Endodermal cell (in vitro differentiated cells): ENCODE data around the gene IGLL5. TPM values are rescaled to one million over a fixed set of nuclear protein-coding genes. Genes with fewer than 3 reads are reported as not detected.

Source experiments
- DNase-seq: peaks from one replicate; pipeline ENCODE4 v3.0.0-alpha.2; 2017
- H3K27ac ChIP-seq: 2 replicates; pipeline ENCODE4 v1.5.1; 2013; ENCODE audit warnings: mild to moderate bottlenecking, low read depth, low read length, moderate library complexity
- H3K27me3 ChIP-seq: 2 replicates; pipeline ENCODE4 v1.6.1; 2013; ENCODE audit warnings: mild to moderate bottlenecking, low read length, moderate library complexity; ENCODE audit not compliant: insufficient read depth, control insufficient read depth, poor library complexity, severe bottlenecking
- H3K36me3 ChIP-seq: 2 replicates; pipeline ENCODE4 v1.7.0; 2013; ENCODE audit warnings: mild to moderate bottlenecking, low read length, moderate library complexity; ENCODE audit not compliant: control insufficient read depth, insufficient read depth
- H3K4me1 ChIP-seq: one replicate; pipeline ENCODE4 v1.7.0; 2013; ENCODE audit warnings: low read length; ENCODE audit not compliant: control insufficient read depth, insufficient read depth
- H3K4me3 ChIP-seq: 2 replicates; pipeline ENCODE4 v1.5.1; 2013; ENCODE audit warnings: mild to moderate bottlenecking, low read length, moderate library complexity
- H3K9ac ChIP-seq: 2 replicates; pipeline ENCODE4 v1.6.1; 2013; ENCODE audit warnings: mild to moderate bottlenecking, low read length, moderate library complexity; ENCODE audit not compliant: poor library complexity, severe bottlenecking; ENCODE audit errors: extremely low read depth
- H3K9me3 ChIP-seq: 2 replicates; pipeline ENCODE4 v1.6.1; 2013; ENCODE audit warnings: mild to moderate bottlenecking, low read length, moderate library complexity; ENCODE audit not compliant: control insufficient read depth
- H3K27ac Mint-ChIP-seq: 2 replicates; pipeline ENCODE4 v1.8.0; 2020; ENCODE audit warnings: mixed read lengths
- H3K27me3 Mint-ChIP-seq: 2 replicates; pipeline ENCODE4 v1.8.0; 2021; ENCODE audit warnings: mild to moderate bottlenecking, mixed read lengths; ENCODE audit not compliant: insufficient read depth
- H3K36me3 Mint-ChIP-seq: 2 replicates; pipeline ENCODE4 v1.8.0; 2020; ENCODE audit warnings: low read depth, mixed read lengths
- H3K4me1 Mint-ChIP-seq: 2 replicates; pipeline ENCODE4 v1.8.0; 2020; ENCODE audit warnings: mixed read lengths
- H3K4me3 Mint-ChIP-seq: 2 replicates; pipeline ENCODE4 v1.8.0; 2020; ENCODE audit warnings: mild to moderate bottlenecking, moderate library complexity, mixed read lengths
- H3K9me3 Mint-ChIP-seq: 2 replicates; pipeline ENCODE4 v1.8.0; 2020; ENCODE audit warnings: mild to moderate bottlenecking, mixed read lengths
- CTCF ChIP-seq: fragments of 200-600 bp; sonication (generic); conservative IDR thresholded peaks from 2 replicates; pipeline ENCODE4 v1.5.0; 2021; ENCODE audit warnings: antibody characterized with exemption, mild to moderate bottlenecking
- WGBS, 2 experiments: methylation state at CpG; one replicate each; pipeline versions ENCODE4 v1.1.5 to v1.1.7; 2013; ENCODE audit warnings: missing lambda C conversion rate in 2 of 2, mixed read lengths in 1 of 2; ENCODE audit not compliant: insufficient coverage in 1 of 2, insufficient read length in 1 of 2; 5-methylcytosine and 5-hydroxymethylcytosine counted together
- total RNA-seq, 2 donors: library from RNA; stranded (reverse); fragmentation: NEBNext Ultra II Directional in 1 of 2; extraction: Animal tissue kit (Norgen Biotek cat#: 25700) in 1 of 2; gene quantifications; 2 replicates in 1 of 2; 3 replicates in 1 of 2; pipeline ENCODE4 v1.2.1, GENCODE V29; 2021

Gene IGLL5
- total RNA-seq, 2 donors from 2014 or later = not detected

- Mint-ChIP-seq H3K27ac (no peak overlapping the region), H3K36me3 (no peaks in the 10 kb centered on the region), H3K4me1 (no peaks in the 10 kb centered on the region), H3K27me3 (peaks cover 68% of the 10 kb centered on the region), H3K4me3 (no peak overlapping the region), H3K9me3 (no peaks in the 10 kb centered on the region)
- Histone ChIP-seq H3K9ac (no peak overlapping the region), H3K9me3 (no peaks in the 10 kb centered on the region), H3K36me3 (no peaks in the 10 kb centered on the region), H3K27me3 (peaks cover 28% of the 10 kb centered on the region), H3K4me1 (no peaks in the 10 kb centered on the region), H3K4me3 (no peak overlapping the region), H3K27ac (no peak overlapping the region)
- no peak for DNase-seq
- no peak for TF ChIP-seq CTCF
- no CpG with 5 or more reads among the region's 1 CpG for WGBS, 2 experiments
Observed at GRCh38 chr22:22843848-22844247, 43.8 kb upstream of the IGLL5 start.

DNA sequence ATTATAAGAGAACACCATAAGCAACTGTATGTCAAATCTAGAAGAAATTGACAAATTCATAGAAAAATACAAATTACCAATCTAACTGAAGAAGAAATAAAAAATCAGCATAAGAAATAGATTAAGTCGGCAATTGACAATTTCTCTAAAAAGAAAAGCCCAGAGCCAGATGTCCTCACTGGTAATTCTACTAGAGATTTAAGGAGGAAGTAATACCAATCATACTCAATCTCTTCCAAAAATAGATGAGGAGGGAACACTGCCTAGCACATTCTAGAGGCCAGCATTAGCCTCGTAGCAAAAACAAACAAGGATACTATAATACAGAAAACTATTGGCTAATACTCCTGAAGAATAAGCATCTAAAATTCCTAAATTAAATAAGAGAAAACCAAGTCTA lies 40.4 kb upstream of the IGLL5 start:
- no peak for DNase-seq
- H3K4me1 ChIP-seq = no peaks in the 10 kb centered on the region
- peaks cover 47% of the 10 kb centered on the region for H3K27me3 ChIP-seq
- Mint-ChIP-seq H3K4me1 (no peaks in the 10 kb centered on the region), H3K36me3 (no peaks in the 10 kb centered on the region), H3K9me3 (no peaks in the 10 kb centered on the region), H3K27ac (no peak overlapping the region), H3K27me3 (peaks cover 67% of the 10 kb centered on the region), H3K4me3 (no peak overlapping the region)
- H3K9ac ChIP-seq = no peak overlapping the region
- no peak overlapping the region for H3K4me3 ChIP-seq
- H3K27ac ChIP-seq = no peak overlapping the region
- 81% methylated on average over 2 of the region's 2 CpGs; no CpG with 5 or more reads in 1 of the 2 experiments for WGBS, 2 experiments
- TF ChIP-seq CTCF = no peak
- no peaks in the 10 kb centered on the region for H3K9me3 ChIP-seq
- H3K36me3 ChIP-seq = no peaks in the 10 kb centered on the region

- no peak overlapping the region for H3K9ac ChIP-seq
- WGBS, 2 experiments = 10 to 44% methylated on average over 3 to 5 of the region's 5 CpGs
- Mint-ChIP-seq H3K4me3 (no peak overlapping the region), H3K27ac (no peak overlapping the region), H3K27me3 (peaks cover 71% of the 10 kb centered on the region), H3K9me3 (no peaks in the 10 kb centered on the region), H3K36me3 (no peaks in the 10 kb centered on the region), H3K4me1 (no peaks in the 10 kb centered on the region)
- no peak overlapping the region for H3K27ac ChIP-seq
- no peak overlapping the region for H3K4me3 ChIP-seq
- H3K27me3 ChIP-seq = peaks cover 58% of the 10 kb centered on the region
- H3K36me3 ChIP-seq = no peaks in the 10 kb centered on the region
- no peaks in the 10 kb centered on the region for H3K4me1 ChIP-seq
- no peaks in the 10 kb centered on the region for H3K9me3 ChIP-seq
- peak; percentile 93 for DNase-seq
- peak; percentile 97 for TF ChIP-seq CTCF
Observed at GRCh38 chr22:22848364-22848866, 39.2 kb upstream of the IGLL5 start.
